GM12872 (cell line): ENCODE data around the gene ATAD1.

Source experiments
- TF ChIP-seq, protein P1 (sequence below): IDR thresholded peaks from 3 replicates; pipeline ENCODE4 v1.5.1; 2011; ENCODE audit warnings: low read depth, mild to moderate bottlenecking, low read length, moderate library complexity; ENCODE audit not compliant: insufficient read depth

Gene ATAD1

GRCh38 chr10:87862679-87863052, 44.6 kb upstream of the ATAD1 start:
- TF ChIP-seq, protein P1, sequence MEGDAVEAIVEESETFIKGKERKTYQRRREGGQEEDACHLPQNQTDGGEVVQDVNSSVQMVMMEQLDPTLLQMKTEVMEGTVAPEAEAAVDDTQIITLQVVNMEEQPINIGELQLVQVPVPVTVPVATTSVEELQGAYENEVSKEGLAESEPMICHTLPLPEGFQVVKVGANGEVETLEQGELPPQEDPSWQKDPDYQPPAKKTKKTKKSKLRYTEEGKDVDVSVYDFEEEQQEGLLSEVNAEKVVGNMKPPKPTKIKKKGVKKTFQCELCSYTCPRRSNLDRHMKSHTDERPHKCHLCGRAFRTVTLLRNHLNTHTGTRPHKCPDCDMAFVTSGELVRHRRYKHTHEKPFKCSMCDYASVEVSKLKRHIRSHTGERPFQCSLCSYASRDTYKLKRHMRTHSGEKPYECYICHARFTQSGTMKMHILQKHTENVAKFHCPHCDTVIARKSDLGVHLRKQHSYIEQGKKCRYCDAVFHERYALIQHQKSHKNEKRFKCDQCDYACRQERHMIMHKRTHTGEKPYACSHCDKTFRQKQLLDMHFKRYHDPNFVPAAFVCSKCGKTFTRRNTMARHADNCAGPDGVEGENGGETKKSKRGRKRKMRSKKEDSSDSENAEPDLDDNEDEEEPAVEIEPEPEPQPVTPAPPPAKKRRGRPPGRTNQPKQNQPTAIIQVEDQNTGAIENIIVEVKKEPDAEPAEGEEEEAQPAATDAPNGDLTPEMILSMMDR = no peak

GRCh38 chr10:87861953-87862678, 44.1 kb upstream of the ATAD1 start:
- TF ChIP-seq, protein P1 = 0 out of 3 replicates have a peak, but pooled peaks have one; percentile 1

- TF ChIP-seq, protein P1 = peak; percentile 23; the same call in 1 of the 3 replicates
Observed at GRCh38 chr10:87861566-87861952, 43.5 kb upstream of the ATAD1 start.

DNA sequence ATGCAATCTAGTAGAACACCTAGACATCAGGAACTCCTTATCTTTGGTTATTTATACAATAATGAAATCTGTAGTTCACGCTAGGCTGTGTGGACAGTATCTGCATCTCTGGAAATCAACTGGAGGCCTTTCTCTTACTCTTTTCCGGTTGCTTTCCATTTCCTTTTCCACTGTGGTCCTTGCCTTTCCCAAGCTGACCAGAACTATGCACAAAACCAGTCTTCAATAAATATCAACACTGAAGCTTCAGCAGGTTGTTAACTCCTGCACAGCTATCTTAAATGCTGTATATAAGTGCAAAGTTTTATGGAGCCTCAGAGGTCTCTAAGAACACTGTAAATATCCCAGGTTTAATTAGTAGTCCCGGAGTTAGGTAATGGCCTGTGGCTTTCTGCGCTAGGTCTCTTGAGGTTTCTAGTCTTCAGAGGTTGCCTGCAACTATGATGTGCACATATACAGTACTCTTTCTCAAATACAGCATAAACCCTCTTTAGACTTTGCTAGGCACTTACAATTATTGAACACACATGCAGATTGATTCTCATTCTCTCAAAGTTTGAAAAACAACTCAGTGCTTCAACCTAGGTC, 42.9 kb upstream of the ATAD1 start:
- TF ChIP-seq, protein P1 = no peak

DNA sequence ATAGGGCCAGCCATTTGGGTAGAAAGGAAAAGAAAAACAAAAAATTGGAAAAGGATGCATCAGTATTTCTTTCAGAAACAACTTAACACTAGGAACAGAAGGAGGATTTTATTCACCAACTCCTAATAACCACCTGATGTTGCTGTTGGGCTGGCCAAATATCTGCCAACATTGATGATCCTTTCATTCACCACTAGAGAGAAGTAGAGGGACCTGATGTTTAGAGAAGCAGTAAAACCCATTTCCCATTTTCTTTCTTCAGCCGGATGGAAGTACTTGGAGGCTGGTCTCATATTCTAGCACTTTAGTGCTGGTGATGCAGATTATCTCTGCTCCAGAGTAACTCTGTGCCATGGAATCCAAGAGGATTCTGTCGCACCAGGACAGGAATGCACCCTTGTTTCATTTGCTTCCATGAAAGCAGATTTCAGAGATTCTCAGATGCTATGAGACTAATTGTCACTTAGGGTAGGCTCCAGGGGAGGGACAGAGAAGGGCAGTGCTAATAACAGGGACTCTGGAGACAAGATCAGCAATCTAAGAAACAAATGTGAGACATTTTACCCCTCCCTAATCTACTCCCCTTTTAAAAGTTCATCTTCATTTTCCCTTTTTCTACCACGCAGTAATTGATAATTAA, 42.2 kb upstream of the ATAD1 start:
- TF ChIP-seq, protein P1 = peak; percentile 72

DNA sequence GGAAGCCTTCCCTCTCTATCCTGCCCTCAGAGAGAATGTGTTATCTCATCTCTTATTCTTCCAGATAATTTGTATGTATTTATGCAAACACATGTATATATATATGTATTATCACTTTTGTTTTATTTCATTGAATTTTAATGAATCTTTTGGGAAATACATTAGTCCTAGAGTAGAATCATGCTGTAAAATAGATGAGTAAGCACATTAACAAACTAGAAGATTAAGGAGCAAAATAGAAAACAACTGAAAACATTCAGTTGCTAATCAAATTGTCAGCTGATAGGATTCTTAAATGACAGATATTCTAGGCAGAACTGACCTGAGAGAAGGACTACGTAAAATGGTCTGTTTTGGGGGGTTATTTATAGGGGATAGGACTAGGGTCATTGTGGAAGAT, 34.1 kb upstream of the ATAD1 start:
- TF ChIP-seq, protein P1 = no peak

DNA sequence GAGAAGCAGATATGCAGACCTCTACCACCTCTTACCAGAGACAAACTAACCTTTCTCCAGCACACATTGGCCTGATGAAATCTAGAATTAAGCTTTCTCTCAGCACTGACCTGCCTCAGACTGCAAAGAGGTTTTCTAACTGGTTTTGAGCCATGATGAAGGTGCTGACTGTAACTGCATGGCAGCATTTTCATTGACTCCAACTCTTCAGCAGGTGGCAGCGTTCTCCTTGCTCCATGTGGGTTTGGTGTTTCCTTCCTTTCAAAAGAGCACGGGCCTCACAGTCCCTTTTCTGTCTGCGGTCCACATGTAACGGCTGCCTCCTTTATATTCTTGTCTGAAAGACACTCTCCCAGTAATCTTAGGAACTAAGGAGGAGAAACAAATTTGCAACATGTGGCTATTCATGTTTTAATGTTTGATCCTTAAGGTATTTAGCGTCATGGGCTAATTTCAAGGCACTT, 32.7 kb upstream of the ATAD1 start:
- TF ChIP-seq, protein P1 = peak; percentile 74
